Activated CD8-positive, alpha-beta T cell treated with anti-CD3 and anti-CD28 coated beads, Interleukin-2, amount 10 ng/mL, durations not matched to agents 7 days and 5 days (primary cell): ENCODE measurements around the gene TCP1. TPM values are rescaled to one million over a fixed set of nuclear protein-coding genes. Genes with fewer than 3 reads are reported as not detected.
"Not testable (repeated sequence)": the region's sequence is repeated elsewhere in the genome, so short reads cannot be mapped to it uniquely, and the experiment has no call there.

Experiments used
- ATAC-seq: fragments of 150-1000 bp; cut with Tn5 transposase; one replicate; pipeline ENCODE4 v1.10.0; 2021; ENCODE audit warnings: moderate library complexity
- CTCF ChIA-PET: fragments of 350-600 bp; sonication (Branson Sonifier 250); formaldehyde crosslinking; loops from one replicate; lab custom pipeline; 2021; ENCODE audit warnings: antibody characterized with exemption; lab: Charles Lee
- POLR2A ChIA-PET: fragments of 350-600 bp; sonication (Branson Sonifier 250); formaldehyde crosslinking; loops from one replicate; lab custom pipeline; 2021; ENCODE audit warnings: antibody characterized with exemption; lab: Charles Lee
- DNase-seq: peaks from one replicate; pipeline ENCODE4 v3.0.0-alpha.2; 2020
- H3K27ac Mint-ChIP-seq: one replicate; pipeline ENCODE4 v1.8.0; 2021; ENCODE audit warnings: mild to moderate bottlenecking, mixed read lengths
- H3K27me3 Mint-ChIP-seq: one replicate; pipeline ENCODE4 v1.8.0; 2021; ENCODE audit warnings: low read depth, mixed read lengths
- H3K36me3 Mint-ChIP-seq: one replicate; pipeline ENCODE4 v1.8.0; 2021; ENCODE audit warnings: low read depth, mixed read lengths
- H3K4me1 Mint-ChIP-seq: one replicate; pipeline ENCODE4 v1.8.0; 2021; ENCODE audit warnings: low read depth, mixed read lengths
- H3K4me3 Mint-ChIP-seq: one replicate; pipeline ENCODE4 v1.8.0; 2021; ENCODE audit warnings: mild to moderate bottlenecking, mixed read lengths
- H3K9me3 Mint-ChIP-seq: one replicate; pipeline ENCODE4 v1.8.0; 2022; ENCODE audit warnings: mixed read lengths; ENCODE audit not compliant: insufficient read depth
- total RNA-seq, 2 experiments: library from RNA; stranded (reverse); gene quantifications; one replicate each; pipeline ENCODE4 v1.2.3, GENCODE V29; 2021

TCP1 gene
- total RNA-seq, 2 experiments from 2014 or later = 263 to 277 TPM

DNA sequence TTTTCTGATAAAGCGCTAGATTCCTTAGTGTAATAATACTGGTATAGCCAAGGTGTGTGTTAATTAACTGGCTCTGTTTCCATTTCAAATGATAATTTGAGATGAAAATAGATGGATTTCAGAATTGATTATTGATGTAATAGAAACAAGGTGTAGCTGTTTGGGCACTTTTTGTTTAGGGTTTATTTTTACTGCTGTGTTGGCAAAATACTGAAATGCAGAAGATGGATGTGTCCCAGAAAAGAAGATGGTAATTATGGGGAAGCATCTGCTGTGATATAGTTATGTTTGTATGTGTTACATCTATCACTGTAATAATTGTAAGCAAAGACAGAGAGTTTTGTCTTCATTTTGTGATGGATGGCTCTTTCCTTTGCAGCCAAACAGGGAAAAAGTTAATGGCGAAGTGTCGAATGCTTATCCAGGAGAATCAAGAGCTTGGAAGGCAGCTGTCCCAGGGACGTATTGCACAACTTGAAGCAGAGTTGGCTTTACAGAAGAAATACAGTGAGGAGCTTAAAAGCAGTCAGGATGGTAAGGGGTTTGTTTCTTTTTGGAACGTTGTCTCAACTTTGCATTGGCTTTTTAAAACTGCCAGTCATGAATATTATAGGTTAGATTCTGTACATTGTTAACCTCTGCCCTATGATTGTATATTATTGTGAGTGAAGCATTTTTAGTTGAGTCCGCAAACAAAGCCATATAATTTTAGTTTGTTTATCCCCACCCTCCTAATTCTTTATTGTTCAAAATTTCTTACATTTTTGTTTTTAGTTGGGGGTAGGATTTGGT, 36.1 kb downstream of the TCP1 start:
- Mint-ChIP-seq H3K36me3 (peaks cover 73% of the 10 kb centered on the region), H3K4me3 (no peak overlapping the region), H3K27ac (peak overlapping the region; percentile 14), H3K27me3 (no peaks in the 10 kb centered on the region), H3K4me1 (no peaks in the 10 kb centered on the region), H3K9me3 (no peaks in the 10 kb centered on the region)
- ATAC-seq (no peak), DNase-seq (no peak)
- ChIA-PET CTCF (interaction anchor here (1.4 kb wide), 1 partner anchor 15 kb away, joined by 3 read pairs; no protein-coding TSS in a partner anchor), POLR2A (interaction anchor here (0.7 kb wide), 1 partner anchor 11 kb away, joined by 3 read pairs; no protein-coding TSS in a partner anchor)

DNA sequence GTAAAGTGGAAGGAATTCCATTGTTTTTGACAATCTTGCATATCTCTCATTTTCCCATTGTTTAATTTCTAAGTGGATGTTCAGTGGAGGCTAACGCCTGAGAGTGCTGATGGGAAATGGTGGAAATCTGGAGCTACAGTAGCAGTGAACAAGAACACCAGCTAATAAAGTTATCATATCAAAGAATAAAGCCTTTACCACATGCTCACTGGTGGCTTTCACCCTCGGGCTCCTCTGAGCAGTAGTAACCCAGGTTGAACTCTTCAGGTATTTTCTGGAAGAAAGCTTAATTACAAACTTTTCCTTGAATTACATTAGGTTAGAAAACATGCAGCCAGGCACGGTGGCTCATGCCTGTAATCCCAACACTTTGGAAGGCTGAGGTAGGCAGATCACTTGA, 38.0 kb downstream of the TCP1 start:
- ChIA-PET POLR2A (interaction anchor here (1.2 to 1.4 kb wide), 2 partner anchors 11 to 39 kb away, joined by 3 to 5 read pairs; partner anchors contain the start of genes ACAT2 and MRPL18), CTCF (interaction anchor here (1.1 to 1.3 kb wide), 3 partner anchors 9 to 189 kb away, joined by 3 read pairs; no protein-coding TSS in a partner anchor)
- Mint-ChIP-seq H3K27ac (no peak overlapping the region), H3K27me3 (no peaks in the 10 kb centered on the region), H3K36me3 (peaks cover 70% of the 10 kb centered on the region), H3K9me3 (no peaks in the 10 kb centered on the region), H3K4me3 (no peak overlapping the region), H3K4me1 (no peaks in the 10 kb centered on the region)
- DNase-seq (no peak), ATAC-seq (no peak)

DNA sequence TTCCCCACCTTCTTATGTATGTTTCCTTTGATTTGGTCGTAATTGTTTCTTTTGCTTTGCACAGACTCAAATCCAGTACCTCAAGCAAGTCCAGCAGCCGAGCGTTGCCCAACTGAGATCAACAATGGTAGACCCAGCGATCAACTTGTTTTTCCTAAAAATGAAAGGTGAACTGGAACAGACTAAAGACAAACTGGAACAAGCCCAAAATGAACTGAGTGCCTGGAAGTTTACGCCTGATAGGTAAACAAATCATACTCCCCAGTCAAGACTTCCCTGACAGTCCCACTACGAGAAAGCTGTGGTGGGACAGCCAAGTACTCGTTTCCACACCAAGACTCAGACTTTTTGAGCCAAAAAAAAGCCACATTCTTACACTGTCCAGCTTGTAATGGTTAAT, 41.3 kb downstream of the TCP1 start:
- H3K9me3 Mint-ChIP-seq, H3K4me3 Mint-ChIP-seq, ATAC-seq, CTCF ChIA-PET, H3K4me1 Mint-ChIP-seq, H3K27ac Mint-ChIP-seq, DNase-seq, H3K27me3 Mint-ChIP-seq: not testable (repeated sequence)
- POLR2A ChIA-PET = interaction anchor here (1.1 to 1.5 kb wide), 2 partner anchors 18 to 22 kb away, joined by 3 read pairs; no protein-coding TSS in a partner anchor
- H3K36me3 Mint-ChIP-seq = peaks cover 69% of the 10 kb centered on the region

DNA sequence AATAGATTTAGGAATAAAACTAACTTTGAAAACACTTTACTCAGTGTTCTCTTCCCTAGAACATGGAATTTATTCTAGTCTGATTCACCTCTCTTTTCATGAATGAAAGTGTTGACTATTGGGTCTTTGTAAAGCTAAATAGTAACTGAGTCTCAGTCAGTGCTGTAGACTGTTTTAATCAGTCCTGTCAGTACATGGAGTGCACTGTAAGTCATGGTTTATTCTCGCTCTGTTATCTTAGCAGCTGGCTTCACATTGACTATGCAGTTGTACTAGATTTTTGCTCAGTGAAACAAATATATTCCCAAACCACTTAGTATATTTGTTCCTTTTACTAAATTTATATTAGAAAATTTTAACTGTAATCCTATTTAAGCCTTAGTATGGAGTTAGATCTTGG, 42.6 kb downstream of the TCP1 start:
- POLR2A ChIA-PET = interaction anchor here (0.5 to 1.0 kb wide), 2 partner anchors 19 to 39 kb away, joined by 3 read pairs; partner anchors contain the start of gene WTAP
- Mint-ChIP-seq H3K27ac (no peak overlapping the region), H3K36me3 (peaks cover 73% of the 10 kb centered on the region)

DNA sequence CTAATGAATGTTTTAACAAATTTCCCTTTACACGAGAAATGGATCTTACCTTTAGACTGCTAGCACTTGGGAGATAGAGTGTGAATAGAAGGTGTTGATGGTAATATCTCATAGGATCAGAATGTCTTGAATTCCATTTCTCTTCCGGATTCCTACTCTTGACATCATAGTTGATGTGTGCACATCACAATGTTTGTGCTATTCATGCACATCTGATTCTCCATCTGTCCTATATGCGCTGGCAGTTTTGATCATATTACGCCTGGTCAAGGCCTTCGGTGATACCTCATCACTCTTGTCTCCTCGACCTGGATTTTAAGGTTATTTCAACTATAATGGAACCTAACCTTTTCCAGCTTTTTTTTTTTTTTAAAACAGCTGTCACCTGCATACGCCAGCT, 44.3 kb downstream of the TCP1 start:
- no peaks in the 10 kb centered on the region for H3K27me3 Mint-ChIP-seq
- DNase-seq (no peak), ATAC-seq (no peak)
- peaks cover 76% of the 10 kb centered on the region for H3K36me3 Mint-ChIP-seq
- H3K4me3 Mint-ChIP-seq = no peak overlapping the region
- no peaks in the 10 kb centered on the region for H3K9me3 Mint-ChIP-seq
- no peaks in the 10 kb centered on the region for H3K4me1 Mint-ChIP-seq
- CTCF ChIA-PET = interaction anchor here (0.7 kb wide), 1 partner anchor 825 kb away, joined by 3 read pairs; no protein-coding TSS in a partner anchor
- H3K27ac Mint-ChIP-seq = no peak overlapping the region
- POLR2A ChIA-PET = no interaction called here

More for the DNA sequence above, 42.6 kb downstream of the TCP1 start:
- H3K9me3 Mint-ChIP-seq = no peaks in the 10 kb centered on the region
- no peaks in the 10 kb centered on the region for H3K27me3 Mint-ChIP-seq
- no peak overlapping the region for H3K4me3 Mint-ChIP-seq
- no peak for DNase-seq
- CTCF ChIA-PET = interaction anchor here (1.2 kb wide), 1 partner anchor 1087 kb away, joined by 3 read pairs; no protein-coding TSS in a partner anchor
- no peak for ATAC-seq
- H3K4me1 Mint-ChIP-seq = no peaks in the 10 kb centered on the region

DNA sequence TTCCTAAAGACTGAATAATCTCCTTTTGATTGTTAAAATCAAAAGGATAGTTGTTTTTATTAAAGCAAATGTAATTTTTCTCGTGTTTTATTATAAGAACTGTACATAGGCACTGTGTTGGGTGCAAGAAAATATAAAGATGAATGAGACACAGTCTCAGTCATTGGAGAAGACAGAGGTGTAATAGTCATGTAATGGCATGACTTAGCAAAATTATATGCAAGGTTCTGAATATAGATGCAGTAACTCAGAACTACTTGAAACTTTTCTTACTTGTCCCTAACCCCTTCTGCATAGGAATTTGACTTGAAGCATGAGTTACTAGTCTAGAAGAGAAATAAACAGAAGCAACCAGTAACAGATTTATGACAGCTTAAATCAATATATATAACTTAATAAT, 47.2 kb downstream of the TCP1 start:
- ChIA-PET POLR2A (no interaction called here), CTCF (interaction anchor here (0.9 to 1.4 kb wide), 2 partner anchors 9 to 13 kb away, joined by 3 to 4 read pairs; no protein-coding TSS in a partner anchor)
- Mint-ChIP-seq H3K27ac (peak overlapping the region; percentile 61), H3K9me3 (no peaks in the 10 kb centered on the region), H3K4me1 (peaks cover 6% of the 10 kb centered on the region), H3K4me3 (no peak overlapping the region), H3K27me3 (no peaks in the 10 kb centered on the region), H3K36me3 (peaks cover 60% of the 10 kb centered on the region)
- ATAC-seq = no peak
- DNase-seq = no peak

- Mint-ChIP-seq H3K36me3 (peaks cover 40% of the 10 kb centered on the region), H3K27ac (no peak overlapping the region)
- POLR2A ChIA-PET = no interaction called here
Observed at GRCh38 chr6:159739341-159739740, 50.1 kb downstream of the TCP1 start.

GRCh38 chr6:159736908-159737307, 52.5 kb downstream of the TCP1 start:
- peaks cover 23% of the 10 kb centered on the region for H3K4me1 Mint-ChIP-seq
- CTCF ChIA-PET = interaction anchor here (1.0 to 1.6 kb wide), 2 partner anchors 10 to 16 kb away, joined by 3 to 5 read pairs; partner anchors contain the start of gene WTAP
- no peak for ATAC-seq
- POLR2A ChIA-PET = interaction anchor here (3.4 kb wide), 1 partner anchor 9 kb away, joined by 12 read pairs; the partner anchor contains the start of gene WTAP
- no peak overlapping the region for H3K4me3 Mint-ChIP-seq
- H3K9me3 Mint-ChIP-seq = no peaks in the 10 kb centered on the region
- no peak overlapping the region for H3K27ac Mint-ChIP-seq
- peaks cover 34% of the 10 kb centered on the region for H3K36me3 Mint-ChIP-seq
- no peak for DNase-seq
- H3K27me3 Mint-ChIP-seq = no peaks in the 10 kb centered on the region

More at GRCh38 chr6:159739341-159739740, 50.1 kb downstream of the TCP1 start:
- Mint-ChIP-seq H3K9me3 (no peaks in the 10 kb centered on the region), H3K27me3 (no peaks in the 10 kb centered on the region), H3K4me3 (no peak overlapping the region), H3K4me1 (peaks cover 8% of the 10 kb centered on the region)
- ATAC-seq (no peak), DNase-seq (no peak)
- CTCF ChIA-PET = interaction anchor here (2.5 kb wide), 1 partner anchor 10 kb away, joined by 12 read pairs; no protein-coding TSS in a partner anchor

GRCh38 chr6:159733395-159733794, 56.0 kb downstream of the TCP1 start:
- CTCF ChIA-PET = interaction anchor here (1.5 kb wide), 1 partner anchor 37 kb away, joined by 3 read pairs; no protein-coding TSS in a partner anchor
- H3K27ac Mint-ChIP-seq, DNase-seq, H3K4me3 Mint-ChIP-seq, H3K9me3 Mint-ChIP-seq, ATAC-seq, H3K27me3 Mint-ChIP-seq: not testable (repeated sequence)
- Mint-ChIP-seq H3K36me3 (peaks cover 40% of the 10 kb centered on the region), H3K4me1 (peaks cover 54% of the 10 kb centered on the region)
- POLR2A ChIA-PET = interaction anchor here (0.6 to 1.5 kb wide), 3 partner anchors 10 to 39 kb away, joined by 3 to 7 read pairs (median 4); partner anchors contain the start of gene ACAT2

DNA sequence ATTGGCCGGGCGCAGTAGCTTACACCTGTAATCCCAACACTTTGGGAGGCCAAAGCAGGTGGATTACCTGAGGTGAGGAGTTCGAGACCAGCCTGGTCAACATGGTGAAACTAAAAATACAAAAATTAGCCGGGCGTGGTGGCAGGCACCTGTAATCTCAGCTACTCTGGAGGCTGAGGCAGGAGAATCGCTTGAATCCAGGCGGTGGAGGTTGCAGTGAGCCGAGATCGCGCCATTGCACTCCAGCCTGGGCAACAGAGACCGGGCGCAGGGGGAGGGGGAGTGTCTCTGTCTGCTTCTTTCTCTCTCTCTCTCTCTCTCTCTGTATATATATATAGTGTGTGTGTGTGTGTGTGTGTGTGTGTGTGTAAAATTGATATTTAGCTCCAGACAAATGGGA, 56.9 kb downstream of the TCP1 start:
- ChIA-PET CTCF (interaction anchor here (0.6 to 1.7 kb wide), 4 partner anchors 9 to 50 kb away, joined by 3 to 6 read pairs (median 3); no protein-coding TSS in a partner anchor), POLR2A (interaction anchor here (0.6 to 1.5 kb wide), 4 partner anchors 9 to 39 kb away, joined by 3 to 7 read pairs (median 4); partner anchors contain the start of gene ACAT2)
- H3K27me3 Mint-ChIP-seq, DNase-seq, ATAC-seq, H3K9me3 Mint-ChIP-seq, H3K4me3 Mint-ChIP-seq: not testable (repeated sequence)
- Mint-ChIP-seq H3K27ac (peak overlapping the region; percentile 49), H3K36me3 (peaks cover 39% of the 10 kb centered on the region), H3K4me1 (peaks cover 48% of the 10 kb centered on the region)

GRCh38 chr6:159730332-159730676, 59.1 kb downstream of the TCP1 start:
- Mint-ChIP-seq H3K27ac (no peak overlapping the region), H3K27me3 (no peaks in the 10 kb centered on the region)
- POLR2A ChIA-PET = interaction anchor here (1.2 to 5.3 kb wide), 3 partner anchors 19 to 39 kb away, joined by 3 to 37 read pairs (median 4); partner anchors contain the start of gene ACAT2

More at GRCh38 chr6:159730332-159730676, 59.1 kb downstream of the TCP1 start:
- ATAC-seq = no peak
- peaks cover 54% of the 10 kb centered on the region for H3K4me1 Mint-ChIP-seq
- peaks cover 41% of the 10 kb centered on the region for H3K36me3 Mint-ChIP-seq
- CTCF ChIA-PET = interaction anchor here (1.2 to 4.6 kb wide), 3 partner anchors 9 to 39 kb away, joined by 3 to 33 read pairs (median 7); no protein-coding TSS in a partner anchor
- peak overlapping the region; percentile 0 for H3K4me3 Mint-ChIP-seq
- DNase-seq = no peak
- H3K9me3 Mint-ChIP-seq = no peaks in the 10 kb centered on the region
